Kidney (tissue), 14 donors: ENCODE data around the gene TTC33. TPM values are rescaled to one million over a fixed set of nuclear protein-coding genes. Genes with fewer than 3 reads are reported as not detected.

Experiments used
- DNase-seq, 5 donors: peaks; one replicate each; pipeline ENCODE4 v3.0.0-alpha.2; 2013 to 2020
- FAIRE-seq: peaks from 2 replicates; lab custom pipeline; 2012; peaks lifted over from hg19 to GRCh38; lab: Jason Lieb, UNC
- H3K27ac ChIP-seq, 2 donors: one replicate each; pipeline ENCODE4 v1.7.0; 2013; ENCODE audit warnings: low read depth in 2 of 2, low read length in 2 of 2, inconsistent platforms in 1 of 2
- H3K27me3 ChIP-seq: one replicate; pipeline ENCODE4 v1.7.1; 2013; ENCODE audit warnings: low read length, inconsistent platforms; ENCODE audit not compliant: control insufficient read depth, insufficient read depth
- H3K36me3 ChIP-seq, 3 donors: one replicate each; pipeline versions ENCODE4 v1.7.0 to v1.7.1; 2013; ENCODE audit warnings: low read length in 3 of 3, control low read depth in 1 of 3, inconsistent platforms in 1 of 3; ENCODE audit not compliant: insufficient read depth in 3 of 3, control insufficient read depth in 2 of 3
- H3K4me1 ChIP-seq, 3 donors: one replicate each; pipeline versions ENCODE4 v1.7.0 to v1.7.1; 2013; ENCODE audit warnings: low read length in 3 of 3, inconsistent platforms in 1 of 3, low read depth in 1 of 3; ENCODE audit not compliant: control insufficient read depth in 2 of 3, insufficient read depth in 2 of 3
- H3K4me3 ChIP-seq, 3 donors: one replicate each; pipeline versions ENCODE4 v1.7.0 to v1.8.1; 2013; ENCODE audit warnings: low read length in 3 of 3, control low read depth in 1 of 3, inconsistent platforms in 1 of 3
- H3K9ac ChIP-seq, 3 donors: one replicate each; pipeline versions ENCODE4 v1.7.0 to v1.7.1; 2013; ENCODE audit warnings: low read length in 3 of 3, control low read depth in 1 of 3, inconsistent platforms in 1 of 3
- H3K9me3 ChIP-seq, 3 donors: one replicate each; pipeline versions ENCODE4 v1.7.0 to v1.7.1; 2013; ENCODE audit warnings: low read length in 3 of 3, control low read depth in 1 of 3, inconsistent platforms in 1 of 3; ENCODE audit not compliant: control insufficient read depth in 2 of 3, insufficient read depth in 1 of 3
- CTCF ChIP-seq: IDR thresholded peaks from 3 replicates; pipeline ENCODE4 v1.5.1; 2012; ENCODE audit warnings: mild to moderate bottlenecking, moderate library complexity, borderline replicate concordance; ENCODE audit not compliant: insufficient read depth; ENCODE audit errors: extremely low read depth
- intact Hi-C: fragments of 100-400 bp; cut with DNase I; formaldehyde crosslinking; loops from one replicate; pipeline ENCODE4 v1.11.1; 2022
- polyA plus RNA-seq: library from polyadenylated mRNA; stranded (reverse); fragments of 350-450 nt; fragmentation: Illumina TruSeq; extraction: RNeasy Lipid Tissue Mini Kit (QIAGEN cat#74804); gene quantifications from one replicate; pipeline ENCODE4 v1.2.3, GENCODE V29; 2014; ENCODE audit warnings: low read depth, low replicate concordance; ENCODE audit not compliant: insufficient read depth
- total RNA-seq: library from RNA; stranded (reverse); fragmentation: NEBNext Ultra II Directional; extraction: Animal tissue kit (Norgen Biotek cat#: 25700); gene quantifications from one replicate; pipeline ENCODE4 v1.2.1, GENCODE V29; 2021
- donor health status: control.
- donor health status: control.
- donor health status: control.
- donor health status: control.
- donor health status: control.
- donor health status: DM: yes; HTN: yes; CAD: no.
- donor health status: Normal renal cell carcinoma (clear cell type).

The TTC33 gene
- total and polyA plus RNA-seq, 2 donors from 2014 or later: 7.1 to 20.1 TPM

GRCh38 chr5:40521925-40522324 is 233.8 kb downstream of the TTC33 start:
- DNase-seq: no peak
- H3K36me3 ChIP-seq: no peaks in the 10 kb centered on the region
- FAIRE-seq: no peak
- H3K4me3 ChIP-seq: no peak overlapping the region
- no peak overlapping the region for H3K27ac ChIP-seq
- no peak overlapping the region for H3K9ac ChIP-seq
- no peaks in the 10 kb centered on the region for H3K4me1 ChIP-seq
- intact Hi-C loops: no loop called here
- H3K27me3 ChIP-seq: no peaks in the 10 kb centered on the region
- no peak for TF ChIP-seq CTCF
- no peaks in the 10 kb centered on the region for H3K9me3 ChIP-seq

DNA sequence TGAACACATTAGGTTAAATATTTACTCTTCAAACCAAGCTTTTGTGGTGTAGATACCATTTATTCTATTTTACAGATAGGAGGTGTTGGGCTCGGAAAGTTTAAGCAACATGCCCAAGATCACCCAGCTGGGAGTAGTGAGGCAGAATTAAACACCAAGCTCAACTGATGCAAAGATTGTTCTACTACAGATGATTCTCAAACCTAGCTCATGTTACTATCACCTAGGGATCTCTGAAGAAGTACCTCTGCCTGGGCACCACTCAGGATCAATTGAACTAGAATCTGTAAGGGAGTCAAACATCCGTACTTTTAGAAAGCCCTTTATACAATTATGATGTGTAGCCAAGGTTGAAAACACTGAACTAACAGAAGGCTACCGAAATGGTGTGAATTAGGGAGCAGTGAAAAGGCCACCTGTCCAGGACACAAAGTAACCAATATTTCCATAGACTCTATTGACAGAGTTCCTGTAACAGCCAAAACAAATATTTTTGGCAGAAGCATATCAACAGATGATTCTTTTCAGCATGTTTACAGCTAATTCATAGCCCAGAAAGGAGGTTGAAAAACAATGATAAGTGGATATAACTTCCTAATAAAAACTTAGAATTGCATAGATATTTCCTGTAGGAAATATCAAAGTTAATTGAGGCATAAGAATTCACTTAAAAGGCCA is 234.5 kb downstream of the TTC33 start:
- Histone ChIP-seq H3K4me1 (no peaks in the 10 kb centered on the region), H3K9ac (no peak overlapping the region), H3K27ac (no peak overlapping the region), H3K4me3 (no peak overlapping the region), H3K27me3 (no peaks in the 10 kb centered on the region), H3K36me3 (no peaks in the 10 kb centered on the region), H3K9me3 (no peaks in the 10 kb centered on the region)
- DNase-seq (no peak), FAIRE-seq (no peak)
- TF ChIP-seq CTCF: no peak
- intact Hi-C loops: no loop called here

GRCh38 chr5:40518485-40518917 is 237.3 kb downstream of the TTC33 start:
- no peak overlapping the region for H3K4me3 ChIP-seq
- H3K9me3 ChIP-seq: no peaks in the 10 kb centered on the region
- H3K27me3 ChIP-seq: no peaks in the 10 kb centered on the region
- TF ChIP-seq CTCF: no peak
- DNase-seq: no peak
- H3K27ac ChIP-seq: no peak overlapping the region
- H3K9ac ChIP-seq: no peak overlapping the region
- H3K36me3 ChIP-seq: no peaks in the 10 kb centered on the region
- H3K4me1 ChIP-seq: no peaks in the 10 kb centered on the region
- no peak for FAIRE-seq
- intact Hi-C loops: no loop called here

- TF ChIP-seq CTCF: no peak
- DNase-seq (no peak), FAIRE-seq (no peak)
- intact Hi-C loops: no loop called here
- no peak overlapping the region for H3K9ac ChIP-seq
- H3K4me1 ChIP-seq: no peaks in the 10 kb centered on the region
- no peak overlapping the region for H3K4me3 ChIP-seq
- H3K9me3 ChIP-seq: no peaks in the 10 kb centered on the region
- H3K36me3 ChIP-seq: no peaks in the 10 kb centered on the region
- H3K27me3 ChIP-seq: no peaks in the 10 kb centered on the region
- no peak overlapping the region for H3K27ac ChIP-seq
Observed at GRCh38 chr5:40515476-40515875, 240.3 kb downstream of the TTC33 start.
